Muscle layer of duodenum (tissue), 2 donors: ENCODE data around the gene RPP40.

Experiments
- H3K27ac ChIP-seq: one replicate; pipeline ENCODE4 v1.7.0; 2013; ENCODE audit warnings: mild to moderate bottlenecking, low read length
- H3K27me3 ChIP-seq: one replicate; pipeline ENCODE4 v1.7.0; 2013; ENCODE audit warnings: low read depth, mild to moderate bottlenecking, control low read depth, low read length
- H3K36me3 ChIP-seq, 2 donors: one replicate each; pipeline ENCODE4 v1.7.0; 2013; ENCODE audit warnings: low read length in 2 of 2, control low read depth in 1 of 2, mild to moderate bottlenecking in 1 of 2; ENCODE audit not compliant: insufficient read depth in 2 of 2, control insufficient read depth in 1 of 2
- H3K4me1 ChIP-seq, 2 donors: one replicate each; pipeline ENCODE4 v1.7.0; 2013; ENCODE audit warnings: low read length in 2 of 2, mild to moderate bottlenecking in 2 of 2, control low read depth in 1 of 2, moderate library complexity in 1 of 2; ENCODE audit not compliant: insufficient read depth in 2 of 2, control insufficient read depth in 1 of 2
- H3K4me3 ChIP-seq, 2 donors: one replicate each; pipeline ENCODE4 v1.7.0; 2013; ENCODE audit warnings: low read length in 2 of 2, low read depth in 1 of 2, mild to moderate bottlenecking in 1 of 2
- H3K9me3 ChIP-seq, 2 donors: one replicate each; pipeline ENCODE4 v1.7.0; 2013; ENCODE audit warnings: low read length in 2 of 2, control low read depth in 1 of 2, mild to moderate bottlenecking in 1 of 2; ENCODE audit not compliant: control insufficient read depth in 1 of 2
- donor health status: healthy.

Gene RPP40

GRCh38 chr6:5003604-5004372, at the start of gene RPP40:
Gene RPP40, minus strand, starts transcription at chr6:5004037. Its CDS starts 35 bp downstream, at chr6:5004002.
- Histone ChIP-seq H3K27me3 (no peaks in the 10 kb centered on the region), H3K4me3 (peak within 1 kb of the TSS; percentile 76 to 90), H3K4me1 (peaks cover 0 to 5% of the 10 kb centered on the region in 2 donors), H3K27ac (peak within 1 kb of the TSS; percentile 90), H3K9me3 (no peaks in the 10 kb centered on the region), H3K36me3 (peaks cover 0 to 19% of the 10 kb centered on the region in 2 donors)

DNA sequence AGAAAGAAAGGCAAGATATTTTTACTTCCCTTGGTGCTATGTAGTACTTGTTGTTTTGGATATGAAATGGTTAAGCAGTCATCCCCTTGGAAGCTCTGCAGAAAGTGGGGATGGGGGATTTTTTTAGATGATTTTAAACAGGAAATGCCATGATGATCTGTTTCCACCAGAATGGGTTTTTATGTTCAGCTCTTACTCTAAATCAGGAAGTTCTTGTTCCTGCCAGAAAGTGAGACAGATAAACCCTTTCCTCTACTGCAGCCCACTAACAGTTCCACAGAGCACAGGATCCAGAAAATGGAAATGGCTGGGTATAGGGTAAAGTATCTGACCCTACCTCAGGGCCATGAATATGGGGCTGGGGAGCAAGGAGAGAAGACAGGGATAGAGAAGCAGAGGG, 49.2 kb upstream of the RPP40 start:
- Histone ChIP-seq H3K4me3 (no peak overlapping the region), H3K36me3 (no peaks in the 10 kb centered on the region), H3K27ac (no peak overlapping the region), H3K9me3 (peaks cover 5 to 21% of the 10 kb centered on the region in 2 donors), H3K4me1 (no peaks in the 10 kb centered on the region), H3K27me3 (no peaks in the 10 kb centered on the region)

DNA sequence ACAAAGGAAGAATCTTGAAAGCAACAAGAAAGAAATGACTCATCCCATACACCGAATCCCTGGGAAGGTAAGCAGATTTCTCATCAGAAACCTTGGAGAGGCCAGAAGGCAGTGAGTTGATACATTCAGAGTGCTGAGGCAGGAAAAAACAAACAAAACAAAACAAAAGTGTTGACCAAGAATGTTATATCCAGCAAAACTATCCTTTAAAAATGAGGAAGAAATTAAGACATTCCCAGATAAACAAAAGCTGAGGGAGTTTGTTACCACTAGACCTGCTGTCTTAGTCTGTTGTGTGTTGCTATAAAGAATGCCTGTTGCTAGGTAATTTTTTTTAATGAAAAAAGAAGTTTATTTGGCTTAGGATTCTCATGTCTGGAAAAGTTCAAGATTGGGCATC, 47.6 kb upstream of the RPP40 start:
- no peaks in the 10 kb centered on the region for H3K4me1 ChIP-seq

DNA sequence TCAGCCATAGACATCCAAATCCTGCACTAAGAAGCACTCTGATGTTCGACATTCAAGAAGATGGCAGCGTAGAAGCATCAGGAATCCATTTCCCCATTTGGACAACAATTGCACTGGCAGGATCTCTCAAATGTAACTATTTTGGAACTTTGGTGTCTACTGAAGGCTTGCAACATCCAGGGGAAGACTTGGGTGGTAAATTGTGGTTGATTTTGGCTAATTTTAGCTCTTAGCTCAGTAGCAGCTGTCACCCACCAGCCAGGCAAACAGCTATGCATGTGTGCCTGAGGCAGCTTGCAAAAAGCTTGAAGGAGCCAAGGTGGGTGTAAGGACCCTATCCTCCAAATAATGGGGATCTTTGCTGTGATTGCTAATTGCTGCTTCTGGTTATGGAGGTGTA, 46.2 kb upstream of the RPP40 start:
- no peak overlapping the region for H3K27ac ChIP-seq
- H3K4me1 ChIP-seq: no peaks in the 10 kb centered on the region
- no peaks in the 10 kb centered on the region for H3K36me3 ChIP-seq
- peaks cover 5 to 21% of the 10 kb centered on the region in 2 donors for H3K9me3 ChIP-seq
- no peaks in the 10 kb centered on the region for H3K27me3 ChIP-seq
- H3K4me3 ChIP-seq: no peak overlapping the region

More for the DNA sequence above, 47.6 kb upstream of the RPP40 start:
- H3K4me3 ChIP-seq: no peak overlapping the region
- H3K36me3 ChIP-seq: no peaks in the 10 kb centered on the region
- peaks cover 5 to 21% of the 10 kb centered on the region in 2 donors for H3K9me3 ChIP-seq
- H3K27ac ChIP-seq: no peak overlapping the region
- no peaks in the 10 kb centered on the region for H3K27me3 ChIP-seq

DNA sequence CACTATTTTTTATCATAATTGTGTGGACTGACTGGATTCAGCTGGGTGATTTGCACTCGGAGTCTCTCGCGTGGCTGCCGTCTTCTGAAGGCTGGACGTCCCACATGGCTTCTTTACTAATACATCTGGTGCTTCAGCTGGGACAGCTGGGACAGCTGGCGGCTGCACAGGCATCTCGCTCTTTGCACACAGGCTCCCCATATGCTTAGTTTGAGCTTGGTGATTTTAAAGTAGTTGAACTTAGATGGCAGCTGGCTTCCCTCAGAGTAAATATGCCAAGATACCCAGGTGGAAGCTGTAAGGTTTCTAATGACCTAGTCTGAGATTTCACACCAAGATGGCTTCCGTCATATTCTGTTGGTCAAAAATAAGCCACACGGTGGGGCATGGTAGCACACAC, 42.6 kb upstream of the RPP40 start:
- H3K36me3 ChIP-seq: no peaks in the 10 kb centered on the region
- H3K27ac ChIP-seq: no peak overlapping the region
- H3K4me3 ChIP-seq: no peak overlapping the region
- H3K9me3 ChIP-seq: peaks cover 5 to 18% of the 10 kb centered on the region in 2 donors
- H3K27me3 ChIP-seq: no peaks in the 10 kb centered on the region
- no peaks in the 10 kb centered on the region for H3K4me1 ChIP-seq

GRCh38 chr6:5045416-5045815, 41.6 kb upstream of the RPP40 start:
- Histone ChIP-seq H3K4me3 (no peak overlapping the region), H3K27ac (no peak overlapping the region), H3K9me3 (peaks cover 0 to 10% of the 10 kb centered on the region in 2 donors)

DNA sequence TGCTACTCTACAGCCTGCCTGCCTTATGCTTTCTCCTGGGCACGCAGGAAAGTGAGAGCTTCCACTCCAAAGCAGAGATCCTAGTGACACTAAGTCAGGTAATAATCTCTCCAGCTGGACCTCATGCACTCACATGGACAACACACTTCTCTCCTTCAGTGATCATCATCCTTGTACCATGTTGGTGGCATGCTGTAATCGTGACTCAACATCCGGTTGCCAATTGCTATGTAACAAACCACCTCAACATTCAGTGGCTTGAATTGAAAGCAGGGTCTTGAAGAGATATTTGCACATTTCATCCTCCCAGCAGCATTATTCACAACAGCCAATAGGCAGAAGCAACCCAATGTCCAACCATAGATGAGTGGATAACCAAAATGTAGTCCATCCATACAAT, 41.0 kb upstream of the RPP40 start:
- H3K27ac ChIP-seq: no peak overlapping the region
- no peaks in the 10 kb centered on the region for H3K36me3 ChIP-seq
- no peaks in the 10 kb centered on the region for H3K27me3 ChIP-seq
- H3K4me3 ChIP-seq: no peak overlapping the region
- peaks cover 0 to 5% of the 10 kb centered on the region in 2 donors for H3K9me3 ChIP-seq
- no peaks in the 10 kb centered on the region for H3K4me1 ChIP-seq

More at GRCh38 chr6:5045416-5045815, 41.6 kb upstream of the RPP40 start:
- no peaks in the 10 kb centered on the region for H3K4me1 ChIP-seq
- no peaks in the 10 kb centered on the region for H3K27me3 ChIP-seq
- H3K36me3 ChIP-seq: no peaks in the 10 kb centered on the region

DNA sequence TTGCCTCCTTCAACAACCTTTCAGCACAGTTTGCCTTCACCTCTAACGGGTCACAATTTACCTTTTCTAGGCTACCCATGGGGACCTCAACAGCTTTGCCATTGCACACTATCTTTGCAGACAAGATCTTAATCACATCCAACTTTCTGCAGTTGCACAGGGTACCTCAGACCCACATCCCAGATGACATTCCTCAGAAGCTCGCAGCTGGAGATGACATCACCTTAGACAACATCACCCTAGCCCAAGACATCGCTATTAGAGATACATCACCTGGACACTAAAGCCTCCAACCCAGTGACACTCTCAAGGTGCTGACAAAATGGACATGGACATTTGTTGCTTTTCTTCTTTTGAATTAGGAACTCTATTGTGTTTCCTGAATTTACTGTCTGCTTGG, 38.6 kb upstream of the RPP40 start:
- no peaks in the 10 kb centered on the region for H3K4me1 ChIP-seq
- H3K4me3 ChIP-seq: no peak overlapping the region
- H3K36me3 ChIP-seq: no peaks in the 10 kb centered on the region
- no peaks in the 10 kb centered on the region for H3K27me3 ChIP-seq
- no peak overlapping the region for H3K27ac ChIP-seq
- H3K9me3 ChIP-seq: no peaks in the 10 kb centered on the region

DNA sequence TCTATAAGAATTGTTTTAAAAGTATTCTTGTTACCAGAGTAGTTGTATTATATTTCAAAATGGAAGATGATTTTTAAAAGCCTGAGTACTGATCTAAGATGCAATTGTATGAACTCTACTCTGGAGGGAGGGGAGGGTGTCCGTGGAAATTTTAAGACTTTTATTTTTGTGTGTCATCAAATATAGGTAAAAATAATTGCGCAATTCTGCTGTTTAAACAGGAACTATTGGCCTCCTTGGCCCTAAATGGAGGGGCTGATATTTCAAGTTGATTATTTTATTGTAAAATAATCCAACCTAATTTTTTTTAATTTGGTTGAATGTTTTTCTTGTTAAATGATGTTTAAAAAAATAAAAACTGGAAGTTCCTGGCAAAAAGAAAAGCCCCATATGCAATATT, 38.1 kb upstream of the RPP40 start:
- Histone ChIP-seq H3K36me3 (no peaks in the 10 kb centered on the region), H3K27ac (no peak overlapping the region), H3K27me3 (no peaks in the 10 kb centered on the region)

GRCh38 chr6:5036269-5036668, 32.4 kb upstream of the RPP40 start:
- Histone ChIP-seq H3K4me3 (no peak overlapping the region), H3K27ac (no peak overlapping the region), H3K9me3 (no peaks in the 10 kb centered on the region)

More for the DNA sequence above, 38.1 kb upstream of the RPP40 start:
- Histone ChIP-seq H3K4me3 (no peak overlapping the region), H3K4me1 (no peaks in the 10 kb centered on the region), H3K9me3 (no peaks in the 10 kb centered on the region)

DNA sequence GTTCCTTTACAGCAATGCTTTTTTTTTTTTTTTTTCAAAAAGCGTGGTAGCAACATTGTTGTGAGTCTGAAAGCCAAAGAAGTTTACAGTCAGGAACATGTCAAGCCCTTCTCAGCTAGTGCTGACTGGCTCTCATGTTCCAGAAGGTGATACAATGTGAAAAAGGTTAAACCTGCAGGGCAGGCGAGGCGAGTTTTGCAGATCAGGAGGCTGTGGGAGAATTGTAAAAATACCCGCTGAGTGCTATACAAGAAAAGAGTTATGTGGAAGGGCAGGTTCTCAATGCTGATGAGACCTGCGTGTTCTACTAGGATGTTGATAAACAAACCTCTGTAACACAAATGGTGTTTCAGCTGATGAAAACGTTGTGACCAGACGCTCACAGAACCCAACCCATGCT, 30.9 kb upstream of the RPP40 start:
- no peaks in the 10 kb centered on the region for H3K9me3 ChIP-seq
- no peaks in the 10 kb centered on the region for H3K27me3 ChIP-seq
- H3K36me3 ChIP-seq: no peaks in the 10 kb centered on the region
- no peaks in the 10 kb centered on the region for H3K4me1 ChIP-seq
- H3K27ac ChIP-seq: no peak overlapping the region
- H3K4me3 ChIP-seq: no peak overlapping the region

More at GRCh38 chr6:5036269-5036668, 32.4 kb upstream of the RPP40 start:
- no peaks in the 10 kb centered on the region for H3K27me3 ChIP-seq
- H3K36me3 ChIP-seq: no peaks in the 10 kb centered on the region
- H3K4me1 ChIP-seq: no peaks in the 10 kb centered on the region

GRCh38 chr6:5034328-5034727, 30.5 kb upstream of the RPP40 start:
- Histone ChIP-seq H3K4me1 (no peaks in the 10 kb centered on the region), H3K9me3 (no peaks in the 10 kb centered on the region), H3K36me3 (no peaks in the 10 kb centered on the region), H3K4me3 (no peak overlapping the region), H3K27me3 (no peaks in the 10 kb centered on the region), H3K27ac (no peak overlapping the region)
